Measurements from ENCODE around the gene NLN.

GRCh38 chr5:65820373-65820772, 98.4 kb downstream of the NLN start:
- TF ChIP-seq EZH2 (IDR thresholded peaks at IDR 0.05; ENCODE audit: insufficient read depth, poor library complexity, severe bottlenecking) (no peak), EZH2phosphoT487 (IDR thresholded peaks at IDR 0.05; ENCODE audit: insufficient read depth, low read depth) (no peak)

Data from GM23248 (cell line).